Small intestine (tissue), 7 donors: ENCODE data around the gene C16orf90. TPM values are rescaled to one million over a fixed set of nuclear protein-coding genes. Genes with fewer than 3 reads are reported as not detected.

Source experiments
- DNase-seq, 2 donors: peaks; one replicate each; pipeline versions ENCODE4 v3.0.0 to v3.0.0-alpha.2; 2013
- FAIRE-seq: peaks from 2 replicates; lab custom pipeline; 2012; peaks lifted over from hg19 to GRCh38; lab: Jason Lieb, UNC
- H3K27ac ChIP-seq, 3 donors: one replicate each; pipeline ENCODE4 v1.5.1; 2013; ENCODE audit warnings: low read length in 2 of 3, mild to moderate bottlenecking in 2 of 3, control low read depth in 1 of 3, inconsistent platforms in 1 of 3, low read depth in 1 of 3, moderate library complexity in 1 of 3
- H3K27me3 ChIP-seq, 3 donors: one replicate each; pipeline ENCODE4 v1.6.1; 2013; ENCODE audit warnings: low read length in 3 of 3, inconsistent platforms in 1 of 3; ENCODE audit not compliant: control insufficient read depth in 3 of 3, insufficient read depth in 3 of 3
- H3K36me3 ChIP-seq, 3 donors: one replicate each; pipeline ENCODE4 v1.6.1; 2013; ENCODE audit warnings: low read length in 3 of 3, inconsistent platforms in 1 of 3, low read depth in 1 of 3, mild to moderate bottlenecking in 1 of 3, moderate library complexity in 1 of 3; ENCODE audit not compliant: control insufficient read depth in 3 of 3, insufficient read depth in 2 of 3
- H3K4me1 ChIP-seq, 3 donors: one replicate each; pipeline ENCODE4 v1.6.1; 2013; ENCODE audit warnings: low read length in 2 of 3, inconsistent platforms in 1 of 3, low read depth in 1 of 3, mild to moderate bottlenecking in 1 of 3, moderate library complexity in 1 of 3; ENCODE audit not compliant: control insufficient read depth in 3 of 3, insufficient read depth in 2 of 3
- H3K4me3 ChIP-seq, 3 donors: one replicate each; pipeline ENCODE4 v1.5.1; 2013; ENCODE audit warnings: low read length in 3 of 3, control low read depth in 1 of 3, inconsistent platforms in 1 of 3, low read depth in 1 of 3, mild to moderate bottlenecking in 1 of 3, moderate library complexity in 1 of 3
- H3K9me3 ChIP-seq, 2 donors: one replicate each; pipeline ENCODE4 v1.6.1; 2013; ENCODE audit warnings: low read depth in 1 of 2, low read length in 1 of 2; ENCODE audit not compliant: control insufficient read depth in 2 of 2, insufficient read depth in 1 of 2
- WGBS, 3 donors: extraction: QIAGEN DNeasy Blood & Tissue Kit; methylation state at CpG; one replicate each; pipeline ENCODE4 v1.1.7; 2013; 5-methylcytosine and 5-hydroxymethylcytosine counted together
- polyA plus RNA-seq, 4 donors: library from polyadenylated mRNA; stranded (reverse) in 3 of 4; unstranded in 1 of 4; fragments of 200-250 nt in 3 of 4; fragments of 120-200 nt in 1 of 4; gene quantifications; one replicate each; pipeline versions ENCODE4 v1.2.1 to v1.2.3, GENCODE V29; 2013
- donor health status: healthy with polysubstance abuse.
- donor health status: control.
- donor health status: control.
- donor health status: Bipolar disorder and iron deficiency.
- donor health status: healthy.

Gene C16orf90
- polyA plus RNA-seq, 4 donors = 0.09 TPM; not detected in 3

DNA sequence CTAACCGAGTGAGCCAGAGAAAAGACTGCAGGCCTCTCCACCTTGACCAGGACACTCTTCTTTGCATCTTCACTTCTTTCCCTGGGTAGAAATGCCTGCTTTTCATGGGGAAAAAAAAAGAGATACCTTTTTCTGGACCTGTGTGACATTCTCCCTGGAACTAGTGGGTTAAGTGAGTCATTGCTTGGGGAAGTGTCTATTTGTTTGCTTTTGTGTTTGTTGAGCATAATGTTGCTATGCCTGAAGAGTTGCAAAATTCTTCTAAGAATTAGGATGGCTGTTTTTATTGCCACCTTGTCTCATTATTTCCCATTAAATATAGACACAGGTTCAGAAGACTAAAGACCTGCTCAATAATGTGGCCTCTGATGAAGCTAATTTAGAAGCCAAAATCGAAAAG is 24.3 kb upstream of the C16orf90 start:
- Histone ChIP-seq H3K9me3 (no peaks in the 10 kb centered on the region), H3K4me1 (no peaks in the 10 kb centered on the region), H3K36me3 (peaks cover 2 to 58% (median 7%) of the 10 kb centered on the region in 3 donors), H3K27me3 (no peaks in the 10 kb centered on the region), H3K4me3 (no peak overlapping the region), H3K27ac (no peak overlapping the region)
- FAIRE-seq (no peak), DNase-seq (no peak)
- 94 to 97% (median 96%) methylated on average over 2 of the region's 2 CpGs for WGBS, 3 donors

DNA sequence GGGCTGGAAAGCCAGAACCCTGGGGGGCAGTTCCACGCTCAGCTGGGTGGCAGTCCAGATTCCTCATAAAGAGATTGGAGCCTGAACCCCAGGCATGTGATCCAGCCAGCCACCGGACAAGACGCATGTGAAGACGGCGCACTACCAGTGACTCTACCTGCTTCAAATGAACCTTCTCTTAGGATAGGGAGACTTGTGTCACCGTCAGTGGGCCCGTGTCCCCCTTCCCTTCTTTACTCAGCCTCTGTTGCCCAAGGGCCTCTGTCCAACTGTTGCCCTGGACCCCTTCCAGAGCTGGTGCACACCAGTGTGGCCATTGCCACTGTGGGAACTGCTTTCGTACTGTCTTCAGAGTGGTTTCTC is 23.7 kb upstream of the C16orf90 start:
- WGBS, 3 donors = 93 to 98% (median 96%) methylated on average over 8 of the region's 8 CpGs
- no peak for FAIRE-seq
- H3K4me3 ChIP-seq = no peak overlapping the region
- no peaks in the 10 kb centered on the region for H3K4me1 ChIP-seq
- no peaks in the 10 kb centered on the region for H3K27me3 ChIP-seq
- H3K9me3 ChIP-seq = no peaks in the 10 kb centered on the region
- no peak for DNase-seq
- peaks cover 1 to 62% (median 7%) of the 10 kb centered on the region in 3 donors for H3K36me3 ChIP-seq
- H3K27ac ChIP-seq = no peak overlapping the region

DNA sequence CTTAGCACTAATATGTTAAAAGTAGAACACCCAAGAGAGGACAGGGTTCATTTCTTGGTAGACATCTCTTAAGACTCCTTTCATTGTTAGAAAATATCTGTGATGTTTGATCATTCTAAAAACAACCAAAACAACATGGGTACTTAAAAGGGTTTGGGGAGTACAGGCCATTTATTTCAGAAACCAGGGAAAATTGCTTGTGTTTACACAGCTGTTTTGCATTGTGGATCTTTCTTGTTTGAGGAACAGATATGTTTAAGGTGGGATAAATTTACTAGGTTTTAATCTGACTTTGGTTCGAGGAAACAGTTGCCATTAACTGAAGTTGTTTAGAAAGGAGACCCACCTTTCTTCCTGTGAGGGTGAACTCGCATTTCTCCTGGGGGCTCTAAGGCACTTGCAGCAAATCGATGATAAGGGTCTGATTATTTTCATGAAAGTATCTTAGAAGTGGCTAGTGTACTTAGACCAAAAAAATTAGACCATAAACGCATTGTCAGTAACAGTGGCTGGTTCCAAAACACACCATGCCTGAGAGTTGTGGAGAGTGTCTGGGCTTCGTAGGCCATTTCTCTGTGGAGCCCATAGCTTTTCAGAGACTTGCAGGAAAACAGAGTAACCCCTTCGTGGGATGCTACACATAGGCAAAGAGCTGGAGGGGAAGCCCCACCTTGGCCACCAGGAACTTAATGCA is 23.1 kb upstream of the C16orf90 start:
- no peak overlapping the region for H3K4me3 ChIP-seq
- FAIRE-seq (no peak), DNase-seq (no peak)
- WGBS, 3 donors = 78 to 89% (median 83%) methylated on average over 6 of the region's 6 CpGs
- H3K36me3 ChIP-seq = peaks cover 0 to 62% (median 7%) of the 10 kb centered on the region in 3 donors
- H3K27ac ChIP-seq = no peak overlapping the region
- H3K27me3 ChIP-seq = no peaks in the 10 kb centered on the region
- H3K9me3 ChIP-seq = no peaks in the 10 kb centered on the region
- H3K4me1 ChIP-seq = no peaks in the 10 kb centered on the region

DNA sequence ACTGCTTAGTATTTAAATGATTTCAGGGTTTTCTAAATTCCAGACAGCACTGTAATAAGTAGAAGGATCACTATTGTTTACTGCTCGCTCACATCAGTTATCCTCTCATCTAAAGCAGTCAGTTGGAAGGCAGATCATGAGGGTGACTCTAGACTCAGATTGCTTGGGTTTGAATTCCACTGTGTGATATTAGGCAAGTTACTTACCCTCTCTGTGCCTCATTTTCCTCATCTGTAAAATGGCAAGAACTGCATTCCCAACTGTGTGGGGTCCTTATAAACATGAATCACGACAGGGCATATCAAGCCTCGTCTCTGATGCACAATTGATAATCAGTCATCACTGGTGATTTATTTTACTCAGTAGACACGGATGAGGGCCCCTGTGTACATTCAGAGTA is 20.6 kb upstream of the C16orf90 start:
- H3K4me1 ChIP-seq = no peaks in the 10 kb centered on the region
- DNase-seq = no peak
- H3K36me3 ChIP-seq = peaks cover 3 to 66% (median 7%) of the 10 kb centered on the region in 3 donors
- WGBS, 3 donors = 93 to 95% (median 93%) methylated on average over 4 of the region's 4 CpGs
- no peak overlapping the region for H3K4me3 ChIP-seq
- H3K27ac ChIP-seq = no peak overlapping the region
- no peaks in the 10 kb centered on the region for H3K27me3 ChIP-seq
- FAIRE-seq = no peak
- no peaks in the 10 kb centered on the region for H3K9me3 ChIP-seq

DNA sequence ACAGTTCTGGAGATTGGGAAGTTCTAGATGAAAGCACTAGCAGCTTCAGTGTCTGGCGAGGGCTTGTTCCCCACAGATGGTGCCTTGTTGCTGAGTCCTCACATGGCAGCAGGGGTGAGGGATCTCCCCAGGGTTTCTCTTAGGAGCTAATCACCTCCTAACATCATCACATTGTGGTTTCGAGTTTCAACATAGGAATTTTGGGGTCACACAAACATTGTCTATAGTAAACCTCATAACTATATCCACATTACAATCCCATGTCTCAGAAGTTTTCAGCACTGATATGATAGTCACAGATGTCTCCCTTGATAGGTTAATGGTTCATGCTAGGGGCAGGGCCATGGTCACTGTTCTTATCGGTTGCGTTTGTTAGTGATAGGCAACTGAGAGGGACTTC is 19.3 kb upstream of the C16orf90 start:
- H3K36me3 ChIP-seq = peaks cover 3 to 68% (median 4%) of the 10 kb centered on the region in 3 donors
- WGBS, 3 donors = 94 to 96% (median 95%) methylated on average over 4 of the region's 4 CpGs

DNA sequence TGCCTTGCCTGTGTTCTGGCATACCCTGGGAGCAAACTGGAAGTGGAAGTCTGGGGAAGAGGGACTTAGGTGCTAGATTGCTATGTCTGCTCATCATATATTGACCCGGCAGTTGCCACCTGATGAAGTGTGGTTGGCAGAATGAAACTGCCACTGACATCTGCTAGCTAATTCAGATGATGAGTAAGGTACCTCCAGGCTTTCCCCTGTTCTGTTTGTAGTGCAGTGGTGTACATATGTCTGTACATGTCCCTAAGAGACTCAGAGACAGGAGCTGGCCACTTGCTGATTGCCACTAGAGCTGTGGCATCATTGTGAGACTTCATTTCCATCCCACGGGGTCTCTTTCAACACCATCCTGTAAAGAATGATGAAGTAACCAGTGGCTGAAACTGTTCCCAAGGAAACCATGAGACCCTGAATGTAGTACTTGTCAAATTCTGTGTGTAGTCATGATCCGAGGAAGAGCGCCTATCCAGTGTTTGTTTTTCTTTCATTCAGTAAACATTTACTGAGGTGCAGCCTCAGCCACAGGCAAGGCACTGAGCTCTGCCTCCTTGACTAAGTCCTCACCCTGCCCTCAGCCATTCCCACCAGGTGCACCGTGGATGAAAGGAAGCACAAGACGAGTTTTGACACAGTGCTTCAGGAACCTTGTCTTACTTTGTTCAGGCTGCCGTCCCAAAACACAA is 18.7 kb upstream of the C16orf90 start:
- Histone ChIP-seq H3K4me1 (no peaks in the 10 kb centered on the region), H3K4me3 (no peak overlapping the region), H3K27ac (no peak overlapping the region), H3K9me3 (no peaks in the 10 kb centered on the region), H3K36me3 (peaks cover 3 to 69% (median 4%) of the 10 kb centered on the region in 3 donors), H3K27me3 (no peaks in the 10 kb centered on the region)
- FAIRE-seq = no peak
- WGBS, 3 donors = 83 to 89% (median 84%) methylated on average over 7 of the region's 7 CpGs
- no peak for DNase-seq

More for the DNA sequence above, 19.3 kb upstream of the C16orf90 start:
- Histone ChIP-seq H3K27me3 (no peaks in the 10 kb centered on the region), H3K4me3 (no peak overlapping the region), H3K9me3 (no peaks in the 10 kb centered on the region), H3K4me1 (no peaks in the 10 kb centered on the region), H3K27ac (no peak overlapping the region)
- no peak for FAIRE-seq
- no peak for DNase-seq

DNA sequence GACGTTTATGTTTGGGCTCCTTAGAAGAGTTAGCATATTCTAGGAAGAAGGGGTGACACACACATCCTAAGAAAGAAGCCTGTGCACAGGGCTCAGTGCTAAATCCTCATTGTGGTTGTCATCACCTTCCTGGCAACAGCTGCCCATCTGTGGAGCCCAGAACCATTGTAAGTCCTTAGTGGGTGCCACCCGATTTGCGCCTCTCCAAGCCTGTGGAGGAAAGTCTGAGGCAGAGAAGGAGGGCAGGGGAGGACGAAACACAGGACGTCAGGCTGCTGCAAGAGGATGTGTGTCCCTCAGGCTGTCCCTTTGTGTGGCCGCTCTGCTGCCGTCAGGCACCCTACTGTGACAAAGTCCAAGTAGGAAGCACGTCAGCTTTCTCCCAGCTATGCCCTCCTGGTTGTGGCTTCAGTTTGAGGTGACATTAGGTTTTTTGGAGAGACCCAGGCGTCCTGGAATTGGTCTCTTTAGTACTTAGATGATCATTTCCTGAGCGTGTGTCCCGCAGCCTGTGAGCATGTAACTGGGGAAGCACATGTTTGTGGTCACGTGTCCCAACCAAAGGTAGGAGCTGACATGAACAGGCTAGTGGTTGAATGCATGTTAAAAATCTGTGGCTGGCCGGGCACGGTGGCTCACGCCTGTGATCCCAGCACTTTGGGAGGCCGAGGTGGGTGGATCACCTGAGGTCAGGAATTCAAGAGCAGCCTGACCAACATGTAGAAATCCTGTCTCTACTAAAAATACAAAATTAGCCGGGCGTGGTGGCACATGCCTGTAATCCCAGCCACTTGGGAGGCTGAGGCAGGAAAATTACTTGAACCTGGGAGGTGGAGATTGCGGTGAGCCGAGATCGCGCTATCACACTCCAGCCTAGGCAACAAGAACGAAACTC is 16.2 kb upstream of the C16orf90 start:
- FAIRE-seq (no peak), DNase-seq (no peak)
- Histone ChIP-seq H3K27ac (no peak overlapping the region), H3K27me3 (no peaks in the 10 kb centered on the region), H3K4me3 (no peak overlapping the region), H3K4me1 (no peaks in the 10 kb centered on the region), H3K36me3 (peaks cover 3 to 71% (median 3%) of the 10 kb centered on the region in 3 donors), H3K9me3 (no peaks in the 10 kb centered on the region)
- 94 to 96% (median 96%) methylated on average over 23 of the region's 23 CpGs for WGBS, 3 donors

DNA sequence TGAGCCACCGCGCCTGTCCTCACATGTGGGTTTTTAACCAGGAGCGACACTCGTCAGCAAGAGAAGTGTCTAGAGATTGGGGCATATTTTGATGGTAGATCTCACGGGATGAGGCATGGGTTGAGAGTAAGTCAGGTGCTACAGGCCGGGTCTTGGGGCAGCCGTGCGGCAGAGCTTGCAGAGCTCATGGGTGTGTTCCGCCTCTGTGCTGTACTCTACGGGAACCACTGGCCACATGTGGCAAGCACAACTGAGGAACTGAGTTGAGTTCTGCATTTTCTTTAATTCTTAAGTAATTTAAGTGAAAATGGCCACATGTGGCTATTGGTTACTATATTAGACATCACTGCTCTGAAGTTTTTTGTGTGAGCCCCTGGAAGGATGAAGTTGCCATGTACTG is 15.1 kb upstream of the C16orf90 start:
- H3K4me3 ChIP-seq = no peak overlapping the region
- no peak overlapping the region for H3K27ac ChIP-seq
- peaks cover 0 to 79% (median 5%) of the 10 kb centered on the region in 3 donors for H3K36me3 ChIP-seq
- no peak for FAIRE-seq
- DNase-seq = no peak
- H3K9me3 ChIP-seq = no peaks in the 10 kb centered on the region
- no peaks in the 10 kb centered on the region for H3K27me3 ChIP-seq
- 95 to 97% (median 97%) methylated on average over 10 of the region's 10 CpGs for WGBS, 3 donors
- H3K4me1 ChIP-seq = no peaks in the 10 kb centered on the region
